ENCODE measurements around the gene CGRRF1.

CGRRF1 gene

GRCh38 chr14:54509546-54510501 is at the start of gene CGRRF1:
Gene CGRRF1, plus strand, starts transcription at chr14:54509906. Its CDS starts 54 bp downstream, at chr14:54509960.
- WGBS (ENCODE audit: insufficient coverage, insufficient read length): no CpG with 5 or more reads among the region's 66 CpGs
- no peaks in the 10 kb centered on the region for H3K27me3 ChIP-seq (ENCODE audit: control insufficient read depth, insufficient read depth, low read length)
- H3K36me3 ChIP-seq (ENCODE audit: control insufficient read depth, insufficient read depth, low read length): no peaks in the 10 kb centered on the region
- H3K4me3 ChIP-seq (ENCODE audit: low read length): peak within 1 kb of the TSS; percentile 95
- peak; percentile 93 for DNase-seq (ENCODE audit: low read depth, low spot score)
- no peaks in the 10 kb centered on the region for H3K4me1 ChIP-seq (ENCODE audit: control insufficient read depth, insufficient read depth, low read length)
- H3K27ac ChIP-seq (ENCODE audit: low read length): no peak within 1 kb of the TSS
- H3K9me3 ChIP-seq (ENCODE audit: control insufficient read depth, insufficient read depth, low read length): no peaks in the 10 kb centered on the region

GRCh38 chr14:54462048-54462447 is 47.7 kb upstream of the CGRRF1 start:
- no CpG with 5 or more reads among the region's 5 CpGs for WGBS (ENCODE audit: insufficient coverage, insufficient read length)

GRCh38 chr14:54465654-54466053 is 44.1 kb upstream of the CGRRF1 start:
- no peak overlapping the region for H3K4me3 ChIP-seq (ENCODE audit: low read length)
- no peaks in the 10 kb centered on the region for H3K9me3 ChIP-seq (ENCODE audit: control insufficient read depth, insufficient read depth, low read length)
- H3K27ac ChIP-seq (ENCODE audit: low read length): no peak overlapping the region
- H3K4me1 ChIP-seq (ENCODE audit: control insufficient read depth, insufficient read depth, low read length): no peaks in the 10 kb centered on the region
- no CpG with 5 or more reads among the region's 4 CpGs for WGBS (ENCODE audit: insufficient coverage, insufficient read length)
- no peaks in the 10 kb centered on the region for H3K36me3 ChIP-seq (ENCODE audit: control insufficient read depth, insufficient read depth, low read length)
- no peaks in the 10 kb centered on the region for H3K27me3 ChIP-seq (ENCODE audit: control insufficient read depth, insufficient read depth, low read length)
- no peak for DNase-seq (ENCODE audit: low read depth, low spot score)

More at GRCh38 chr14:54462048-54462447, 47.7 kb upstream of the CGRRF1 start:
- H3K9me3 ChIP-seq (ENCODE audit: control insufficient read depth, insufficient read depth, low read length): 0 out of 2 replicates have a peak, but pooled peaks cover 2% of the 10 kb centered on the region
- H3K4me1 ChIP-seq (ENCODE audit: control insufficient read depth, insufficient read depth, low read length): no peaks in the 10 kb centered on the region
- DNase-seq (ENCODE audit: low read depth, low spot score): no peak
- H3K36me3 ChIP-seq (ENCODE audit: control insufficient read depth, insufficient read depth, low read length): no peaks in the 10 kb centered on the region
- no peak overlapping the region for H3K27ac ChIP-seq (ENCODE audit: low read length)
- H3K27me3 ChIP-seq (ENCODE audit: control insufficient read depth, insufficient read depth, low read length): no peaks in the 10 kb centered on the region
- no peak overlapping the region for H3K4me3 ChIP-seq (ENCODE audit: low read length)

GRCh38 chr14:54467280-54467679 is 42.4 kb upstream of the CGRRF1 start:
- H3K36me3 ChIP-seq (ENCODE audit: control insufficient read depth, insufficient read depth, low read length): no peaks in the 10 kb centered on the region
- H3K27ac ChIP-seq (ENCODE audit: low read length): no peak overlapping the region
- DNase-seq (ENCODE audit: low read depth, low spot score): no peak
- no peaks in the 10 kb centered on the region for H3K27me3 ChIP-seq (ENCODE audit: control insufficient read depth, insufficient read depth, low read length)
- no peak overlapping the region for H3K4me3 ChIP-seq (ENCODE audit: low read length)
- no peaks in the 10 kb centered on the region for H3K4me1 ChIP-seq (ENCODE audit: control insufficient read depth, insufficient read depth, low read length)
- H3K9me3 ChIP-seq (ENCODE audit: control insufficient read depth, insufficient read depth, low read length): no peaks in the 10 kb centered on the region

- WGBS (ENCODE audit: insufficient coverage, insufficient read length): no CpG with 5 or more reads among the region's 4 CpGs
- H3K4me1 ChIP-seq (ENCODE audit: control insufficient read depth, insufficient read depth, low read length): no peaks in the 10 kb centered on the region
- no peaks in the 10 kb centered on the region for H3K36me3 ChIP-seq (ENCODE audit: control insufficient read depth, insufficient read depth, low read length)
- no peaks in the 10 kb centered on the region for H3K9me3 ChIP-seq (ENCODE audit: control insufficient read depth, insufficient read depth, low read length)
- no peak overlapping the region for H3K4me3 ChIP-seq (ENCODE audit: low read length)
- H3K27me3 ChIP-seq (ENCODE audit: control insufficient read depth, insufficient read depth, low read length): no peaks in the 10 kb centered on the region
- no peak for DNase-seq (ENCODE audit: low read depth, low spot score)
- no peak overlapping the region for H3K27ac ChIP-seq (ENCODE audit: low read length)
Measured at GRCh38 chr14:54470701-54471100, 39.0 kb upstream of the CGRRF1 start.

- WGBS (ENCODE audit: insufficient coverage, insufficient read length): no CpG with 5 or more reads among the region's 4 CpGs
- DNase-seq (ENCODE audit: low read depth, low spot score): no peak
- Histone ChIP-seq H3K27me3 (ENCODE audit: control insufficient read depth, insufficient read depth, low read length) (no peaks in the 10 kb centered on the region), H3K27ac (ENCODE audit: low read length) (no peak overlapping the region), H3K4me1 (ENCODE audit: control insufficient read depth, insufficient read depth, low read length) (no peaks in the 10 kb centered on the region), H3K9me3 (ENCODE audit: control insufficient read depth, insufficient read depth, low read length) (no peaks in the 10 kb centered on the region), H3K4me3 (ENCODE audit: low read length) (no peak overlapping the region), H3K36me3 (ENCODE audit: control insufficient read depth, insufficient read depth, low read length) (no peaks in the 10 kb centered on the region)
Measured at GRCh38 chr14:54471641-54472040, 38.1 kb upstream of the CGRRF1 start.

GRCh38 chr14:54472315-54472714 is 37.4 kb upstream of the CGRRF1 start:
- no CpG with 5 or more reads among the region's 4 CpGs for WGBS (ENCODE audit: insufficient coverage, insufficient read length)
- Histone ChIP-seq H3K4me3 (ENCODE audit: low read length) (no peak overlapping the region), H3K9me3 (ENCODE audit: control insufficient read depth, insufficient read depth, low read length) (no peaks in the 10 kb centered on the region), H3K27ac (ENCODE audit: low read length) (no peak overlapping the region), H3K27me3 (ENCODE audit: control insufficient read depth, insufficient read depth, low read length) (no peaks in the 10 kb centered on the region), H3K4me1 (ENCODE audit: control insufficient read depth, insufficient read depth, low read length) (no peaks in the 10 kb centered on the region), H3K36me3 (ENCODE audit: control insufficient read depth, insufficient read depth, low read length) (no peaks in the 10 kb centered on the region)
- DNase-seq (ENCODE audit: low read depth, low spot score): no peak

GRCh38 chr14:54474232-54474793 is 35.4 kb upstream of the CGRRF1 start:
- no peaks in the 10 kb centered on the region for H3K9me3 ChIP-seq (ENCODE audit: control insufficient read depth, insufficient read depth, low read length)
- H3K27ac ChIP-seq (ENCODE audit: low read length): no peak overlapping the region
- no peaks in the 10 kb centered on the region for H3K4me1 ChIP-seq (ENCODE audit: control insufficient read depth, insufficient read depth, low read length)
- no CpG with 5 or more reads among the region's 2 CpGs for WGBS (ENCODE audit: insufficient coverage, insufficient read length)
- DNase-seq (ENCODE audit: low read depth, low spot score): no peak
- H3K4me3 ChIP-seq (ENCODE audit: low read length): no peak overlapping the region
- H3K36me3 ChIP-seq (ENCODE audit: control insufficient read depth, insufficient read depth, low read length): no peaks in the 10 kb centered on the region
- no peaks in the 10 kb centered on the region for H3K27me3 ChIP-seq (ENCODE audit: control insufficient read depth, insufficient read depth, low read length)

GRCh38 chr14:54475187-54475899 is 34.4 kb upstream of the CGRRF1 start:
- Histone ChIP-seq H3K36me3 (ENCODE audit: control insufficient read depth, insufficient read depth, low read length) (no peaks in the 10 kb centered on the region), H3K4me1 (ENCODE audit: control insufficient read depth, insufficient read depth, low read length) (no peaks in the 10 kb centered on the region), H3K4me3 (ENCODE audit: low read length) (no peak overlapping the region)

GRCh38 chr14:54475911-54476310 is 33.8 kb upstream of the CGRRF1 start:
- no peak overlapping the region for H3K4me3 ChIP-seq (ENCODE audit: low read length)
- H3K4me1 ChIP-seq (ENCODE audit: control insufficient read depth, insufficient read depth, low read length): no peaks in the 10 kb centered on the region
- no peaks in the 10 kb centered on the region for H3K9me3 ChIP-seq (ENCODE audit: control insufficient read depth, insufficient read depth, low read length)
- no peak for DNase-seq (ENCODE audit: low read depth, low spot score)
- no peaks in the 10 kb centered on the region for H3K36me3 ChIP-seq (ENCODE audit: control insufficient read depth, insufficient read depth, low read length)
- no CpG with 5 or more reads among the region's 4 CpGs for WGBS (ENCODE audit: insufficient coverage, insufficient read length)
- H3K27me3 ChIP-seq (ENCODE audit: control insufficient read depth, insufficient read depth, low read length): no peaks in the 10 kb centered on the region
- no peak overlapping the region for H3K27ac ChIP-seq (ENCODE audit: low read length)

More at GRCh38 chr14:54475187-54475899, 34.4 kb upstream of the CGRRF1 start:
- Histone ChIP-seq H3K27me3 (ENCODE audit: control insufficient read depth, insufficient read depth, low read length) (no peaks in the 10 kb centered on the region), H3K27ac (ENCODE audit: low read length) (no peak overlapping the region), H3K9me3 (ENCODE audit: control insufficient read depth, insufficient read depth, low read length) (no peaks in the 10 kb centered on the region)
- no CpG with 5 or more reads among the region's 4 CpGs for WGBS (ENCODE audit: insufficient coverage, insufficient read length)
- no peak for DNase-seq (ENCODE audit: low read depth, low spot score)
